Endothelial cell of umbilical vein (primary cell): Measurements from ENCODE around the gene GOLT1A. TPM values are rescaled to one million over a fixed set of nuclear protein-coding genes. Genes with fewer than 3 reads are reported as not detected.

Experiments
- BruUV-seq: library from RNA; stranded (reverse); fragments of 400-500 nt; replicated peaks from 2 replicates; lab custom pipeline; 2021; lab: Mats Ljungman, UMichigan
- CTCF ChIA-PET: fragments of 300-600, 350-600 bp; sonication (Branson Sonifier 250); formaldehyde crosslinking; loops from one replicate; lab custom pipeline; 2021; ENCODE audit warnings: antibody characterized with exemption, inconsistent platforms; lab: Charles Lee
- POLR2A ChIA-PET: fragments of 300-600, 350-600 bp; sonication (Branson Sonifier 250); formaldehyde crosslinking; loops from one replicate; lab custom pipeline; 2021; ENCODE audit warnings: antibody characterized with exemption, inconsistent platforms; lab: Charles Lee
- DNase-seq: peaks from one replicate; pipeline ENCODE4 v3.0.0-alpha.2; 2011; ENCODE audit warnings: low read depth, low spot score
- FAIRE-seq: peaks from 2 replicates; lab custom pipeline; 2011; peaks lifted over from hg19 to GRCh38; lab: Jason Lieb, UNC
- H2AFZ ChIP-seq: 2 replicates; pipeline ENCODE4 v1.6.0; 2012; ENCODE audit warnings: low read depth, low read length, control low read depth, inconsistent platforms
- H3K27ac ChIP-seq: 2 replicates; pipeline ENCODE4 v1.5.1; 2011; ENCODE audit warnings: low read depth, mild to moderate bottlenecking, control low read depth, low read length, moderate library complexity; ENCODE audit not compliant: insufficient read depth
- H3K27me3 ChIP-seq, 2 experiments: 2 replicates each; pipeline versions ENCODE4 v1.6.0 to v1.6.1; 2011; ENCODE audit warnings: low read length in 2 of 2, mixed read lengths in 1 of 2; ENCODE audit not compliant: control insufficient read depth in 2 of 2, insufficient read depth in 2 of 2
- H3K36me3 ChIP-seq, 2 experiments: 2 replicates in 1 of 2; 3 replicates in 1 of 2; pipeline ENCODE4 v1.5.1; 2011; ENCODE audit warnings: low read length in 2 of 2, mild to moderate bottlenecking in 1 of 2, moderate library complexity in 1 of 2; ENCODE audit not compliant: control insufficient read depth in 2 of 2, insufficient read depth in 2 of 2; ENCODE audit errors: extremely low read depth in 1 of 2
- H3K4me1 ChIP-seq: 3 replicates; pipeline ENCODE4 v1.5.1; 2011; ENCODE audit warnings: mild to moderate bottlenecking, low read length; ENCODE audit not compliant: control insufficient read depth, insufficient read depth; ENCODE audit errors: extremely low read depth
- H3K4me2 ChIP-seq: 2 replicates; pipeline ENCODE4 v1.6.1; 2011; ENCODE audit warnings: low read length, control low read depth, mixed read lengths; ENCODE audit not compliant: insufficient read depth
- H3K4me3 ChIP-seq, 3 experiments: fragments of 200-600 bp in 1 of 3; sonication (generic), shearing (Covaris generic) in 1 of 3; replicated peaks in 1 of 3; 2 replicates each; pipeline ENCODE4 v1.5.1; 2011 to 2016; ENCODE audit warnings: control low read depth in 3 of 3, low read length in 3 of 3, mild to moderate bottlenecking in 2 of 3, inconsistent platforms in 1 of 3, low read depth in 1 of 3, moderate library complexity in 1 of 3; ENCODE audit not compliant: insufficient read depth in 1 of 3
- H3K79me2 ChIP-seq: 2 replicates; pipeline ENCODE4 v1.6.0; 2012; ENCODE audit warnings: low read length, inconsistent platforms; ENCODE audit not compliant: control insufficient read depth, insufficient read depth
- H3K9ac ChIP-seq: replicated peaks from 2 replicates; pipeline ENCODE3; 2011; ENCODE audit warnings: low read length, control low read depth; ENCODE audit not compliant: insufficient read depth; ENCODE audit errors: extremely low read depth
- H3K9me1 ChIP-seq: replicated peaks from 3 replicates; pipeline ENCODE4 v1.6.0; 2011; ENCODE audit warnings: mild to moderate bottlenecking, low read length; ENCODE audit not compliant: control insufficient read depth, insufficient read depth; ENCODE audit errors: extremely low read depth
- H3K9me3 ChIP-seq: replicated peaks from 2 replicates; pipeline ENCODE4 v1.5.1; 2012; ENCODE audit warnings: low read length, inconsistent platforms; ENCODE audit not compliant: control insufficient read depth, insufficient read depth
- H4K20me1 ChIP-seq: replicated peaks from 2 replicates; pipeline ENCODE3; 2011; ENCODE audit warnings: mild to moderate bottlenecking, low read length; ENCODE audit not compliant: control insufficient read depth, insufficient read depth; ENCODE audit errors: extremely low read depth
- CTCF ChIP-seq, 2 donors: IDR thresholded peaks; 1 replicate in 1 of 2; 2 replicates in 1 of 2; pipeline ENCODE4 v1.5.1; 2011; ENCODE audit warnings: low read length in 2 of 2, mild to moderate bottlenecking in 2 of 2, moderate library complexity in 2 of 2, control low read depth in 1 of 2, inconsistent platforms in 1 of 2, low read depth in 1 of 2; ENCODE audit not compliant: insufficient read depth in 1 of 2; ENCODE audit errors: extremely low read depth in 1 of 2
- EZH2 ChIP-seq: IDR thresholded peaks from 2 replicates; pipeline ENCODE4 v1.6.1; 2012; ENCODE audit warnings: borderline replicate concordance, low read depth, mild to moderate bottlenecking, moderate library complexity, low read length, inconsistent platforms; ENCODE audit not compliant: severe bottlenecking
- JUN ChIP-seq: IDR thresholded peaks from 2 replicates; pipeline ENCODE4 v1.6.1; 2011; ENCODE audit warnings: borderline replicate concordance, low read depth; ENCODE audit not compliant: insufficient read length, insufficient read depth
- POLR2A ChIP-seq: IDR thresholded peaks from 2 replicates; pipeline ENCODE4 v1.6.1; 2012; ENCODE audit warnings: low read depth, mild to moderate bottlenecking, control low read depth, low read length
- dilution Hi-C: fragments of 300-500 bp; cut with MboI; formaldehyde crosslinking; loops from one replicate; pipeline ENCODE4 v1.15.0; 2019; ENCODE audit warnings: low sequenced_read_pairs; ENCODE audit not compliant: extremely low pct_ligation_motif_present
- intact Hi-C: fragments of 100-400 bp; cut with micrococcal nuclease; formaldehyde crosslinking; loops from one replicate; pipeline ENCODE4 v1.10.0; 2022
- polyA plus RNA-seq, 4 experiments: library from polyadenylated mRNA; depleted of rRNA in 3 of 4; stranded (reverse) in 3 of 4; unstranded in 1 of 4; fragments of >200 nt; gene quantifications; 2 replicates each; pipeline versions ENCODE4 v1.2.1 to v1.2.3, GENCODE V29; 2011 to 2012; ENCODE audit warnings: missing spikeins in 1 of 4
- total RNA-seq: library from RNA; stranded (reverse); gene quantifications from 2 replicates; pipeline ENCODE4 v1.2.3, GENCODE V29; 2021

Gene GOLT1A
- total and polyA plus RNA-seq, 2 donors (not counting 3 experiments of a cell fraction or from before 2014, with no cell fraction given) = not detected

DNA sequence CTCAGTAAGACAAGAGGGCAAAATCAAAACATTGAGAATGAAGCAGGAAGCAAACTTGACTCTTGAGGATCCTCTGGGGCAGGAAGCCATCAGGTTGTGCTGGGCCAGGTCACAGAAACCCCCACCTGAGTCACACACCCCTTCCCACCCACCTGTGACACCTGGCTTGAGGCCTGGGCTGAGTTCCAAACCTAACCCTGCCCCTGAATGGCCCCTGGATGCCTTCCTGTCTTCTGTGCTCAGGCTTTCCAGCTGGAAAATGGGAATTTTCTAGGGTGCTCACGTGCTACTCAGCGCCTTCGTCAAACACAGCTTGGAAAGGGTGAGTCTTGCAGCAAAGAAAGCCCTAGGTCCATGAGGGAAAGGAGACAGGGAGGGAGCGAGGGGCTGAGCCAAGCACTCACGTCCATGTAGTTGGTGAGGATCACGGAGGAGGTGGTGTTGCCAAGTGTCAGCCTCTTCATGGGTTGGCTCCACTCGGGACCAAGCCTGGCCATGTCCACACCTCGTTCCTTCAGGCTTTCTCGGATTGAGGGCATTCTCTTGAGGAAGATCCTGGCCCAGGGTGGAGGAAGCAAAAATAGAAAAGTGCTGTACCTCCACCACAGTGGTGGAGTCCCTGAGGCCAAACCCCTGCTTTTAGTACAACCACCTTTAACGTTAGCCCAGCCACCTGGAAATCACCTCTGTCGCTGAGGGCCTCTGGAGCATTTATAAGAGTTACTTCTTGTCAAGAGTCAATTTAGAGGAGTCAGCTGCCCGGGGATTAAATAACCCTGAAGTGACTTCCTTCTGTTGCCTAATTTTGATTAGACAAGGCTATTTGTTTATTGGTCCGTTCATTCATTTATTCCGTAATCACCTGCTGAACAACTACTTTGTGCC lies 51.9 kb downstream of the GOLT1A start:
- Histone ChIP-seq H3K27me3 (peaks cover 0 to 2% of the 10 kb centered on the region in 2 experiments), H3K9me3 (no peaks in the 10 kb centered on the region), H4K20me1 (no peaks in the 10 kb centered on the region), H3K9ac (no peak overlapping the region), H2AFZ (no peak overlapping the region), H3K79me2 (no peaks in the 10 kb centered on the region), H3K36me3 (no peaks in the 10 kb centered on the region), H3K27ac (no peak overlapping the region), H3K9me1 (no peaks in the 10 kb centered on the region), H3K4me1 (peaks cover 3% of the 10 kb centered on the region), H3K4me3 (no peak overlapping the region), H3K4me2 (no peak overlapping the region)
- DNase-seq (no peak), FAIRE-seq (no peak)
- CTCF ChIA-PET = interaction anchor here (0.7 to 26.7 kb wide), 20 partner anchors 11 to 341 kb away, joined by 3 to 770 read pairs (median 7); partner anchors contain the start of genes ETNK2, GOLT1A and PLEKHA6
- BruUV-seq = no TSS peak
- dilution Hi-C loops = loop anchor here (25.0 kb wide), 1 partner anchor 175 kb away; no protein-coding TSS in a partner anchor
- TF ChIP-seq JUN = no peak
- TF ChIP-seq POLR2A = no peak
- no peak for TF ChIP-seq CTCF (IDR thresholded peaks at IDR 0.05; ENCODE audit: extremely low read depth in 1 of 2, insufficient read depth in 1 of 2, low read depth in 1 of 2, low read length in 2 of 2)
- intact Hi-C loops = loop anchor here (1.0 to 2.0 kb wide), 7 partner anchors 37 to 341 kb away; partner anchors contain the start of gene SNRPE
- POLR2A ChIA-PET = no interaction called here

DNA sequence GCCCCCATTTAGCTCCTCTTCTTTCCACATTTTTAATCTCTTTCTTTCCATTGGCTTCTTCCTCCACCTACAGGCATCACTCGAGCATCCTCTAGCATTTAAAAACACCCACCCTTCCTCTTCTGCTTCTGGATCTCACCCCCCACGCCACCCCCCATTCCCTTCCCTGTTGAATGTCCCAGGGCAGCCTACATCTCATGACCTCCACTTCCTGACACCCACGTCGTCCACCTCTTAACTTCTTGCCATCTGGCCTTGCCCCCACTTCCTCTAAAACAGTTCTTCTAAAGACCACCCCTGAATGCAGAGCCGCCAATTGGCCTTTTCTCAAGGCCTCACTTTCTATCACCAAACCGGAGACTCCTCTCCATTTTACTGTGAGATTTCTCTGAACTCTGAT lies 55.8 kb downstream of the GOLT1A start:
- Histone ChIP-seq H4K20me1 (no peaks in the 10 kb centered on the region), H2AFZ (no peak overlapping the region), H3K27me3 (peaks cover 0 to 2% of the 10 kb centered on the region in 2 experiments), H3K4me1 (peaks cover 1% of the 10 kb centered on the region), H3K4me3 (no peak overlapping the region), H3K9me1 (no peaks in the 10 kb centered on the region), H3K4me2 (no peak overlapping the region), H3K27ac (no peak overlapping the region), H3K79me2 (no peaks in the 10 kb centered on the region), H3K36me3 (no peaks in the 10 kb centered on the region), H3K9me3 (no peaks in the 10 kb centered on the region), H3K9ac (no peak overlapping the region)
- FAIRE-seq (no peak), DNase-seq (no peak)
- TF ChIP-seq EZH2 = no peak
- no peak for TF ChIP-seq CTCF (IDR thresholded peaks at IDR 0.05; ENCODE audit: extremely low read depth in 1 of 2, insufficient read depth in 1 of 2, low read depth in 1 of 2, low read length in 2 of 2)
- POLR2A ChIA-PET = no interaction called here
- CTCF ChIA-PET = interaction anchor here (0.6 to 26.7 kb wide), 5 partner anchors 29 to 241 kb away, joined by 3 to 770 read pairs (median 4); no protein-coding TSS in a partner anchor
- dilution Hi-C loops = loop anchor here (25.0 kb wide), 1 partner anchor 179 kb away; no protein-coding TSS in a partner anchor
- intact Hi-C loops = no loop called here
- BruUV-seq = no TSS peak
